Hematopoietic multipotent progenitor cell treated with erythropoietin and hydrocortisone succinate and interleukin-3 and kit ligand, for 4 days (in vitro differentiated cells): ENCODE data around the gene PCCB.
"Not testable (repeated sequence)": the region's sequence is repeated elsewhere in the genome, so short reads cannot be mapped to it uniquely, and the experiment has no call there.

Source experiments
- DNase-seq: peaks from one replicate; pipeline ENCODE4 v3.0.0-alpha.2; 2015

PCCB gene

DNA sequence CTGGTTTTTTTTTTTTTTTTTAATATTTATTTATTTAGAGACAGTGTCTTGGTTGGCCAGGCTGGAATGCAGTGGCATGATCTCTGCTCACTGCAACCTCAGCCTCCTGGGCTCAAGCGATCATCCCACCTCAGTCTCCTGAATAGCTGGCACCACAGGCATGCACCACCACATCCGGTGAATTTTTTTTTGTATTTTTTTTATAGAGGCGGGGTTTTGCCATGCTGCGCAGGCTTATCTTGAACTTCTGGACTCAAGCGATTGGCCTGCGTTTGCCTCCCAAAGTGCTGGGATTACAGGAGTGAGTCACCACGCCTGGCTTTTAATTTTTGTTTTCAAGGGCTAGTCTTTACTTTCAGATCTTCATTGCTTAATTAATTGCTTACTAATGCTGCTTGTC, 13.1 kb downstream of the PCCB start:
- no peak for DNase-seq

DNA sequence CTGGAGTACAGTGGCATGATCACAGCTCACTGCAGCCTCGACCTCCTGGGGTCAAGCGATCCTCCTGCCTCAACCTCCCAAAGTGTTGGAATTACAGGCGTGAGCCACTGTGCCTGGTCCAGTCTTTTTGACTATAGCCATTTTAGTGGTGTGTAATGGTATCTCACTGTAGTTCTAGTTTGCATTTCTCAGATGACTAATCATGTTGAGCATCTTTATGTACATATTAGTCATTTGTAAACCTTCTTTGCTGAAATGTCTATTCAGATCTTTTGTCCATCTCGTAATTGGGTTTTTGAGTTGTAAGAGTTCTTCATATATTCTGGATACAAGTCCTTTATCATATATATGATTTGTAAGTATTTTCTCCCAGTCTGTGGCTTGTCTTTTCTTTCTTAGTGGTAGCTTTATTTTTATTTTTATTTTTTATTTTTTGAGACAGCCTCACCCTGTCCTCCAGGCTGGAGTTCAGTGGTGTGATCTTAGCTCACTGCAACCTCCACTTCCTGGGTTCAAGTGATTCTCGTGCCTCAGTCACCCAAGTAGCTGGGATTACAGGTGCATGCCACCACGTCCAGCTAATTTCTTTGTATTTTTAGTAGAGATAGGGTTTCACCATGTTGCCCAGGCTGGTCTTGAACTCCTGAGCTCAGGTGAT, 16.5 kb downstream of the PCCB start:
- DNase-seq: not testable (repeated sequence)

DNA sequence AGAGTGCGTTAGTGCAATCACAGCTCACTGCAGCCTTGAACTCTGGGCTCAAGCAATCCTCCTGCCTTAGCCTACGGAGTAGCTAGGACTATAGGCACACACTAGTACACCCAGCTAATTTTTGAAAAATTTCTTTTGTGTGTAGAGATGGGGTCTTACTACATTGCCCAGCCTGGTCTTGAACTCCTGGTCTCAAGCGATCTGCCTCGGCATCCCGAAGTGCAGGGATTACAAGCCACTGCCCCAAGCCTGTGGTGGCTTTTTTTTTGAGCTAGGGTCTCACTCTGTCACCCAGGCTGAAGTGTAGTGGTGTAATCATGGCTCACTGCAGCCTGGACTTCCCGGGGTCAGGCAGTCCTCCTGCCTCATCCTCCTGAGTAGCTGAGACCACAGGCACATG, 17.1 kb downstream of the PCCB start:
- no peak for DNase-seq

DNA sequence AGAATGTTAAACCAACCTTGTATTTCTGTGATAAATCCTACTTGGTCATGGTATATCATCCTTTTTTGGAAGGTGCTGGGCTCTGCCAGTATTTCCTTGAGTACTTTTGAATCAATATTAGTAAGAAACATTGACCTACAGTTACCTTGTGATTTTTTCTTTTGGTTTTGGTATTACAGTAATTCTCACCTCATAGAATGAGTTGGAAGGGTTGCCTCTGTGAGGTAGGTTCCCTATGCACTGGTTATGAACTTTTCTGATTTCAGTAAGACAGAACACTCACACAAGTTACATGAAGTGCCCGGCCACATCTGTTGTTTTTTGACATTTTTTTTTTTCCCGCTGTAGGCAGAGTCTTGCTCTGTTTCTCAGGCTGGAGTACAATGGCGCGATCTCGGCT, 20.0 kb downstream of the PCCB start:
- no peak for DNase-seq

DNA sequence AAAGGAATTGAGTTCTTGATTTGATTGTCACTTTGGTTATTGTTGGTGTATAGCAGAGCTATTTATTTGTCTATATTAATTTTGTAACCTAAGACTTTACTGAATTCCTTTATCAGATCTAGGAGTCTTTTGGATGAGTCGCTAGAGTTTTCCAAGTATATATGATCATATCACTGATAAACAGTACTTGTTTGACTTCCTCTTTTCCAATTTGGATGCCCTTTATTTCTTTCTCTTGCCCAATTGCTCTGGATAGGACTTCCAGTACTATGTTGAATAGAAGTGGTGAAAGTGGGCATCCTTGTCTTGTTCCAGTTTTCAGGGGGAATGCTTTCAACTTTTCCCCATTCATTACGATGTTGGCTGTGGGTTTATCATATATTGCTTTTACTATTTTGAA, 21.5 kb downstream of the PCCB start:
- not testable (repeated sequence) for DNase-seq

DNA sequence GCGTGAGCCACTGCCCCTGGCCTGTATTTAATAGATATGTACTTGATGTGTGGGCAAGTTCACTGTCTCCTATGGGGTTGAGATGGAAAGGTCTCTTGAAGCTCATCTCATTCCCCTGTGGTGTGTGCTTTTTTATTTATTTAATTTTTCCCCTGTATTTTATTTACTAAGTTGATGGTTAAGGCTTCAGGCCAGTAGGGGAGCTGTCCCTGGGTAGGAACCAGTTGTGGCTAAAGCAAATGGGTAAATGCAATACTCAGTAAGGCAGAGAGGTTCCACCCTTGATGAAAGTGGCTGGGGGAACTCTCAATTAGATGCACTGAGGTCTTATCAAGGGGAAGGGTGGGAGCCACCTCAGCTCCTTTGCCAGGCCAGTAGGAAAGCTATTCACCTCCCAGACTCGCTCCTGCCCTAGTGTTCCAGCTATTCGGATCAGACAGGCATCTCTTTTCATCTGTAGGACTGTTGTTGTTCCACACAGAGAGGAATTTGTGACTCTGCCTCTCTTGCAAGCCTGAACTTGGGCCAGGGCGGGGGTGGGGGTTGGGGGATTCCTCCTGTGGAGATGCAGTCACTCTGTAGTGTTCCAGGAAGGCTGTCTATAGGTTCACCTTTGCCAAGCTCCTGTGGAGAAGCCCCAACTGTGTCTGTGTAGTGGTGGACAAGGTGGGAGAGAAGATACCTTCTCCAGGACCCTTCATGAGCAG, 26.1 kb downstream of the PCCB start:
- DNase-seq: no peak

DNA sequence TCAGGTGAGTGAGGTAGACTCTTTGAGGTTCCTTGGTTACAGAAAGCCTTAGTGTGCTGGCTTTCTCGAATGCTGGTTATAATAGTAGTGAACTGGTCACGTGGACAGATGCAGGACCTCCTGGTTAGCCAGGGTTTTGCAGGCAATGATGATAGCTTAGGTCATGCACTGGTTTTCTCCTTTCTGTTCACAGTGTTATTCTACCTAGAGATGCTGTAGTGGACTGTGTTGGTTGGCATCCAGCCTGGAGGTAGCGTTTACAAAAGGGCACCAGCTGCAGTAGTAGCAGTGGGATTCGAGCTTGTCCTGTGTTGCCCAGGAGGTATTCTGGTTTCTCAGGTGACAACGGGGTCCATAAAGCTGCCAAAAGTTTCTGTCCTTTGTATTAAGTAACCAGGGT, 27.0 kb downstream of the PCCB start:
- no peak for DNase-seq

DNA sequence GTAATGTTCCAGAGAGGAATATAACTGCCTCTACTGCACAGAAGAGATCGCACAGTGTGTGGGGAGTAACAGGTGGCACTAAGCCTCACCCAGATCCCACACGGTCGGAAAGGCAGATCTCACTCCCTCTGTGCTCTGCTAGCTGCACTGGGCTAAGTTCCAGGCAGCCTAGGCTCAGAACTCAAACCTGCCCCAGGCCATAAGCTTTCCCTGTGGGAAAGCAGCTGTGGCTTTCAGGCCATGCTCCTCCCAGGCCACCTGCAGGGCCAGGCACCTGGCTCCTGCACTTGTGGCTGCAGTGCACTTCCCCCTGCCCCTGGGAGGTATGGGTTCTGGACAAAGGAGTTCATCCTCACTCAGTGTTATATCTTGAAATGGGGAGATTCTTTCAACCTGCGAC, 27.5 kb downstream of the PCCB start:
- no peak for DNase-seq

DNA sequence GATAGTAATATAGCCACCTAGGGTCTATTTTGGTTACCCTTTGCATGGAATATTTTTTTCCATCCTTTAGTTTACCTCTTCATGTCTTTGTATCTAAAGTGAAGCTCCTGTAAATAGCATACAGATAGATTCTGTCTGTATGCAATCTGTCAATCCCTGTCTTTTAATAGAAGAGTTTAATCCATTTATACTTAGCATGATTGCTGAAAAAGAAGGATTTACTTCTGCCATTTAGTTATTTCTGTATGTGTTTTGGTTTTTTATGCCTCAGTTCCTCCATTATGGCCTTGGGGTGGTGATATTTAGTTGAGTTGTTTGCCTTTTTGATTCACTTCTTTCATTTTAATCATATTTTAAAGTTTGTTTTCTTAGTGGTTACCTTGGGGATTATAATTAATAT, 29.0 kb downstream of the PCCB start:
- DNase-seq: no peak

DNA sequence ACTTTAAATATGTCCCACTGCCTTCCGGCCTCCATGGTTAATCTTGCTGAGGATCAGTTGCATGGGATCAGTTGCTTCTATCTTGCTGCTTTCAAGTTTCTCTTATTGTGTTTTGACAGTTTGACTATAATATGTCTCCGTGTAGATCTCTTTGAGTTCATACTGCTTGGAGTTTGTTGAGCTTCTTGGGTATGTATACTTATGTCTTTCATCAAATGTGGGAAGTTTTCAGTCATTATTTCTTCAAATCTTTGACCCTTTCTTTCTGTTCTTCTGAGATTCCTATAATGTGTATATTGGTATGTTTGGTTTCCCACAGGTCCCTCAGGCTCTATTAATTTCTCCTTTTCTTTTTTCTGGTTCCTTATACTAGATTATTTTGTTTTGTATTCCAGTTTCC, 30.8 kb downstream of the PCCB start:
- no peak for DNase-seq

DNA sequence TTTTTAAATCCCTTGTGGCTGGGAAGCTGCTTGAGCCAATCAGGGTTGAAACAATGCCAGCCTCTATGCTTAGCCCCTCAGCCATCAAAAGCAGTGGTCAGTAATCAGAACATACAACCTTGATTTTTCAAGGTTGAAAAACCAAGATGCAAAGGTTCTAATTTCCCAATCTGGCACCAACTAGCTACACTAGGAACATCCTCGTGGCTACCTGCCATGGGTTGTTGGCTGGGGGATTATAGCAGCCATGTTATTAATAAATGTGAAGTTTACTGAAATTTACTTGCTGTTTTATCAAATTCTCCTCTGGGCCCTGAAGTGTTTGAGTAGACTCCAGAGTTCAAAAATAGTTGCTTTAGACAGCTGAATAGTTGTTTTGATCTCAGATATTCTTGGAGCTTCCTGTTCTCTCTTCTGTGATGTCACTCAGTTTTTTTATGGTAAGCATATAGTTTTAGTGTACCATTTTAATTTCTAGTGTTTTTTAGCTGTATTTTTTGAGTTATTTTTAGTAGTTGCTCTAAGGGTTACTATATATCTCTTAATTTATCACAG, 31.9 kb downstream of the PCCB start:
- DNase-seq: no peak

DNA sequence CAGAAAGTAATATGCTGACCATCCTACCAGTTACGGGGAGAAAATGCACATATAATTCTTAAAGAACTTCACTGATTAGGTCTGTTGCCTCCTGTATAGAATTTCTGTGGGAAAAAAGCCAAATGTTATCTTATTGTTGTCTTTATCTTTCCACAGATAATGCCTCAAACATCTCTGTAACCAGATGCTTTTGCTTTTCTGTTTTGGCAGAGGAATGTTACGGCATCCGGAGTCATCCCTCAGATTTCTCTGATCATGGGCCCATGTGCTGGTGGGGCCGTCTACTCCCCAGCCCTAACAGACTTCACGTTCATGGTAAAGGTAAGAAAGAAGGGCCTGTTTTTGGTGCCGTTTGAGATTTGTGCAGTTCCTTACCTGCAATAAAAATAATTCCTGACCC, 33.5 kb downstream of the PCCB start:
- no peak for DNase-seq

DNA sequence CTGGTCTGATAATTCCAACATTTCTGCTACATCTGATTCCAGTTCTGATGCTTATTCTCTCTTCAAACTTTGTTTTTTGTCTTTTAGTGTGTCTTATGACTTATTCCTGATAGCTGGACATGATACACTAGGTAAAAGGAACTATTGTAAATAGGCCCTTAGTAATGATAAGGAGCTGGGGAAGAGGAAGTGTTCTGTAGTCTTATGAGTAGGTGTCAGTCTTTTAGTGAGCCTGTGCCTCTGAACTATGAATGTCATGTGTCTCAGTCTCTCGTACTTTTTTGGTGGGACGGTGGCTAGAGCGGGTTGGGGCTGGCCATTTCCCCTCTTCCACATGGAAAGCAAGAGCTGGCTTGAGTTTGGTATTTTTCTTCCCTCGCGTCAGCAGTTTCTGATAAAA, 41.2 kb downstream of the PCCB start:
- no peak for DNase-seq

DNA sequence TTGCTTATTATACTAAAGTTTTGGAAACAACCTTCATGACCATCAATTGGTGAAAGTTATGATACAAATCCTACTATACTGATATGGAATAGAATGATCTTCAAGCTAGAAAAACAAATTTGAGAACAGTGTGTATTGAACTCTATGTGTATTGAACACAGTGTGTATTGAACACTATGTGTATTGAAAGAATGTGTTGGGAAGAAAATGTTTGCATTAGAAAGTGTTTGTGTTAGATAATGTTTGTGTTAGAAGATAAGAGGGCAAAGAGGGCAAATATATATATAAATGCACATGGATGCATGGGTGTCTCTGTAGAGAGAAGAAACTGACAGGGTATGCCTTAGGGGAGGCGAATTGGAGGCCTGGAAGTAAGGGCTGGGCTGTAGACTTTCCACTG, 42.4 kb downstream of the PCCB start:
- DNase-seq: no peak

DNA sequence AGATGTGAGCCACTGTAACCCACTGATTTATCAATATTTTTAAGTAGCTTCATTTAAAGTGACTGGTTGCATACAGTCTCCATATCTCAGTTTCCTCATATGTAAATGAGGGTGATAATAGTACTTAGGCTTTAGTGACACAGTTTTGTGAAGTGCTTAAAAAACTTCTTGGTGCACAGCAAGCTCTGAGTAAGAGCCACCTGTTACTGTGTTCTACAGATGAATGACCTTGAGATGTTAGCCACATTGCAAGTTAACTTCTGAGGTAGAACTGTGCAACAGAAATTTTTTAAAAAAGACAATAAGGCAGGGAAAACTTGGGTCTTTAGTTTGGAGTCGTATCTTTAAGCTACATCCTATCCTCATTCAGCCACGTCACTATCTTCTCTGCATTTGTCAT, 43.1 kb downstream of the PCCB start:
- DNase-seq: no peak

DNA sequence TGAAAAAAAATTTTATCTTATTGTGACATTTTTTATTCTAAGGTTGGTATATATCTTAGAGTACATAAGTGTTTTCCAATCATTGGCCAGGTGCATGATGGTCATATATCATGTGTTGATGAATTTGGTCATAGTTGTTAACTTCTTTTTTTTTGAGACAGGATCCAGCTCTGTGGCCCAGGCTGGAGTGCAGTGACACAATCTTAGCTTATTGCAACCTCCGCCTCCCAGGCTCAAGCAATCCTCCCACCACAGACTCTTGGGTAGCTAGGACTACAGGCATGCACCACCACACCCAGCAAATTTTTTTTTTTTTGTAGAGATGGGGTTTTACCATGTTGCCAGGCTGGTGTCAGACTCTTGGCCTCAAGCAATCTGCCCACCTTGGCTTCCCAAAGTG, 44.0 kb downstream of the PCCB start:
- DNase-seq: no peak

DNA sequence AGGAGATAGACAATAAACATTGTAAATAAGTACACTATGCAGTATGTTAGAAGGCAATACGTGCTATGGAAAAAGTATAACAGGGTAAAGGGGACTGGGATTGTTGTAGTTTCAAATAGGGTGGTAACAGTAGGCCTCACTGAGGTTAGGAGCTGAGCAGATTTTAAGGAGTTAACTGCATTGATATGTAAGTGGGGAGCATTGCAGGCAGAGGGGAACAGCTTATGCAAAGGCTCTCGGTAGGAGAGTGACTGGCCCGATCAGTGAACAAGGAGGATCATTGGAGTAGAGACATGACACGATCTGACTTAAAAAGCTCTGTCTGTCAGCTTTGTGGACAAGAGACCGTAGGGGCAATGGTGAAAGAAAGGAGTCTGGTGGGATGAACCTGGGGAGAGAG, 46.8 kb downstream of the PCCB start:
- no peak for DNase-seq

DNA sequence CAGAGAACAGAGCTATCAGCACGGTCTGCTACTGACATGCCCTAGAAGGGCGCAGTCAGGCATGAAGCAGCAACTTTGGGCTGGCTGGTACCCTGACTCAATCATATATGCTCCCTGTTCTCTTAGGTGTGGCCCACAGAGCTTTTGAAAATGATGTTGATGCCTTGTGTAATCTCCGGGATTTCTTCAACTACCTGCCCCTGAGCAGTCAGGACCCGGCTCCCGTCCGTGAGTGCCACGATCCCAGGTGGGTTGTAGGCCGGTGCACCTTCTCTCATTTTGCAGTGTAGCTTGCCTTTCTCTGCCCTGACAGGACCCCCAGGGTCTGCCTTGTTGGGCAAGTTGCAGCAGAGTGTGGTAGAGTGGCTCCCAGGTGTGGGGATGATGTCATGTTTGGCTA, 47.7 kb downstream of the PCCB start:
- DNase-seq: no peak

DNA sequence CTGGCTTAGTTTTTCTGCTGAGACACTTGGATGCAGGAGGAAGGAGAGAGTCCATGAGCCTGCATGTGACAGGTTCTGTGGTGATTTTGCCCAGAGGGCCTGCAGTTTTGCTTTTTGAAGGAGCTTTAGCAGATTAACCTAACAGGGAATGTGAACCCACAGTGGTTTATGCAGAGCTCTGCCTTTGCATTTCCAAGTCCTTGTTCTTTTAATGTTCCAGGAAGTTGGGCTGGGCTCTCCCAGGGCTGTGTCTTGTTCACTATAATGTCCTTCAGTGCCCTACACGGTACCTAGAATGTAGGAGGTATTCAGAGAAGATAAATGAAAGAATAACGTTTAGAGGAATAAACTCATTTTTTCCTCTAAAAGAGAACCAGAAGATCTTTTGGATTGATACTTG, 50.3 kb downstream of the PCCB start:
- DNase-seq: no peak

DNA sequence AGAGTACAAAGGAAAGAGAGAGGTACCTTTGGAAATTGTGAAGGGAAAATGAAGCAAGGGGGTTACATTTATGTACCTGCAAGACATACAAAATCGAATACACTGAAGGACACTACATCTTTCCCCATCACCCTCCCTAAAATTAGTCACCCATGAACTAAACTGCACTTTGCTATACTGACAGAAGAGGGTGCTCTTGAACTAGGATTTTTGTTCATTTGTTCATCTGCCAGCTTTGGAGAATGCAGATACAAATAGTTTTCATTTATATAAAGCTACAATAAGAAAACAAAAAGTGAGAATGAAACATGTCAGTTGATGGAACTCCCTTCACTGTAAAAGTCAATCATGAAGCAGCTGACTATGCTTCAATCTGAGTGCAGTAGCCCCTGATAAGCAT, 55.7 kb downstream of the PCCB start:
- peak; percentile 54 for DNase-seq

DNA sequence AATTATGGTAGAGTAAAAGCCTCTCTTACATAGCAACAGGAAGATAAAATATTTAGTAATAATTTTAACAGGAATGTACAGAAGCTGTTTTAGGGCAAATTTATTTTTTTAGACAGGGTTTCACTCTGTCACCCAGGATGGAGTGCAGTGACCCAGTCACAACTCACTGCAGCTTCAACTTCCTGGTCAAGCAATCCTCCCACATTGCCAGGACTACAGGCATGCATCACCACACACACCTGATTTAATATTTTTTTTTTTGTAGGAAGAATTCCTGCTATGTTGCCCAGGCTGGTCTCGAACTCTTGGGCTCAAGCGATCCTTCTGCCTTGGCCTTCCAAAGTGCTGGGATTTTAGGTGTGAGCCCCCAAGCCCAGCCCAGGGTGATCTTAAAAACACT, 61.1 kb downstream of the PCCB start:
- DNase-seq: no peak

DNA sequence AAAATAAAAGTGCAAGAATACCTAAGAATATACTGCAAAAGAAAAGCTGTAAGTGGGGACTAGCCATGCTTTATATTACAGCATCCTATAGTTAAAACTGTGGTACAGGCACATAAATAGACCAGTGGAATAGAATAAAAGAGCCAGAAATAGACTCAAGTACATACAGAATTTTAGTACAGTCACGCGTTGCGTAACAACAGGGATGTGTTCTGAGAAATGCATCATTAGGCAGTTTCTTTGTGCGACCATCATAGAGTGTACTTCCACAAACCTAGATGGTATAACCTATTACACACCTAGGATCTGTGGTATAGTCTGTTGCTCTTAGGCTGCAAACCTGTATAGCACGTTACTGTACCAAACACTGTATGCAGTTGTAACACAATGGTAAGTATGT, 61.8 kb downstream of the PCCB start:
- peak; percentile 27 for DNase-seq

DNA sequence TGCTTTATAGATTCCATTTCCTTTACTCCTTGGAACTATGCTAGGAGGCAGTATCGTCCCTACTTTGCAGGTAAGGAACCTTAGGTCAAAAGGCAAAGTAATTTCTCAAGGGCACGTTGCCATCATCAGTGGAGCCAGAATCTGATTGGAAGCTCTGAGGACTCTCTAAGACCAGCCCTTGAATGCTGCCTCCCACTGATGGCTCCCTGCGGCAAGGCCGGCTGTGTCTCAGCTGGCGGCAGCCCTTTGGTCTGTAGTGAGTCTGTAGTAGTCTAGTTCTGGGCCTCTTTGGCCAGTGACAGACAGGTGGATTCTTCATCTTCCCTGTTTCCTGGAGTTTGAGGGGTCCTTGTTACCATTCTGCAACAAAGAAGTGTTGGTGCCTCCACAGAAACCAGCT, 76.2 kb downstream of the PCCB start:
- no peak for DNase-seq

DNA sequence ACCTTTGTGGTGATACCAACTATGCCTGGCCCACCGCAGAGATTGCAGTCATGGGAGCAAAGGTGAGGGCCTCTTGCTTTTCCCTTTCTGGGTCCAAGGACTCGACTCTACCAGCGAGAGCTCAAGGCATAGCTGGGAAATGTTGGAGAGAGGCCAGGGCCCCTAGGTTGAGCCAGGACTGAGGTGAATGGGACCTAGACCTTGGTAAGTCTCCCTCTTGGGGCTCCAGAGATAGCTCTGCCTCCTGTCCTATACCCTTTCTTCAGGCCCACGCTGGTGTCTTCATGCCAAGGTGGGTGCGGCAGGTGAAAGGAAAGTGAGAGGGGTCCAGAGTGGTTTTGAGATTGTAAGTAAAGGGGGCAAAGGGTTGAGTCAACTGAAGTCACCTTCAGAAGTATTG, 77.5 kb downstream of the PCCB start:
- no peak for DNase-seq

DNA sequence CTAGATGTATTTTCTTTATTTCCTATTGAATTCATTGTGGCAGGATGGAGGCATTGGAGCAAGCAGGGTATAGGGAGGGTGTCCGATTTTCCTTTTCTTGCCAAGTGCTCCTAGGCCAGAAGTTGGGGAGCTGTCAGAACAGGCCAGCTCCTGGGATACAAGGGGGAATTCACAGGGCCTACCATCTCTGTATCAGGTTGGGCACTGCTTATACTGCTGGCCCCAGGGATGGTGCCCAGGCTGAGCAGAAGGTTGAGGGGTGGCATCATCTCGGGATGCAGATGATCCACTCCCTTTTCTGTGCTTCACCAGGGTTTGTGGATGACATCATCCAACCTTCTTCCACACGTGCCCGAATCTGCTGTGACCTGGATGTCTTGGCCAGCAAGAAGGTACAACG, 79.5 kb downstream of the PCCB start:
- DNase-seq: no peak
